Duodenal mucosa (tissue), 2 donors: ENCODE results near the gene INSYN1.

Experiments used
- H3K27ac ChIP-seq: one replicate; pipeline ENCODE4 v1.7.0; 2013; ENCODE audit warnings: low read depth, low read length
- H3K27me3 ChIP-seq, 2 donors: one replicate each; pipeline ENCODE4 v1.7.0; 2013; ENCODE audit warnings: low read length in 2 of 2, control low read depth in 1 of 2; ENCODE audit not compliant: insufficient read depth in 2 of 2, control insufficient read depth in 1 of 2
- H3K36me3 ChIP-seq, 2 donors: one replicate each; pipeline ENCODE4 v1.7.0; 2013; ENCODE audit warnings: low read length in 2 of 2, control low read depth in 1 of 2; ENCODE audit not compliant: insufficient read depth in 2 of 2, control insufficient read depth in 1 of 2
- H3K4me1 ChIP-seq, 2 donors: one replicate each; pipeline ENCODE4 v1.7.0; 2013; ENCODE audit warnings: low read length in 2 of 2, control low read depth in 1 of 2; ENCODE audit not compliant: insufficient read depth in 2 of 2, control insufficient read depth in 1 of 2
- H3K4me3 ChIP-seq, 2 donors: one replicate each; pipeline ENCODE4 v1.7.0; 2013; ENCODE audit warnings: low read length in 2 of 2, low read depth in 1 of 2
- H3K9ac ChIP-seq, 2 donors: one replicate each; pipeline ENCODE4 v1.7.0; 2013; ENCODE audit warnings: low read length in 2 of 2, low read depth in 1 of 2
- H3K9me3 ChIP-seq, 2 donors: one replicate each; pipeline ENCODE4 v1.7.0; 2013; ENCODE audit warnings: low read length in 2 of 2, control low read depth in 1 of 2; ENCODE audit not compliant: control insufficient read depth in 1 of 2

Gene INSYN1

GRCh38 chr15:73756947-73757513 lies 3.9 kb upstream of the INSYN1 start:
- Histone ChIP-seq H3K27ac (no peak overlapping the region), H3K36me3 (no peaks in the 10 kb centered on the region), H3K4me1 (no peaks in the 10 kb centered on the region), H3K9ac (no peak overlapping the region), H3K9me3 (no peaks in the 10 kb centered on the region), H3K27me3 (peaks cover 23 to 33% of the 10 kb centered on the region in 2 donors), H3K4me3 (no peak overlapping the region)

GRCh38 chr15:73756390-73756789 lies 3.2 kb upstream of the INSYN1 start:
- H3K9ac ChIP-seq = no peak overlapping the region
- no peaks in the 10 kb centered on the region for H3K4me1 ChIP-seq

GRCh38 chr15:73755946-73756345 lies 2.8 kb upstream of the INSYN1 start:
- no peak overlapping the region for H3K9ac ChIP-seq
- no peaks in the 10 kb centered on the region for H3K4me1 ChIP-seq
- no peak overlapping the region for H3K27ac ChIP-seq
- peaks cover 28 to 35% of the 10 kb centered on the region in 2 donors for H3K27me3 ChIP-seq
- no peaks in the 10 kb centered on the region for H3K9me3 ChIP-seq
- H3K36me3 ChIP-seq = no peaks in the 10 kb centered on the region
- H3K4me3 ChIP-seq = no peak overlapping the region

More at GRCh38 chr15:73756390-73756789, 3.2 kb upstream of the INSYN1 start:
- Histone ChIP-seq H3K27me3 (peaks cover 24 to 31% of the 10 kb centered on the region in 2 donors), H3K36me3 (no peaks in the 10 kb centered on the region), H3K27ac (no peak overlapping the region), H3K4me3 (no peak overlapping the region), H3K9me3 (no peaks in the 10 kb centered on the region)

- no peaks in the 10 kb centered on the region for H3K36me3 ChIP-seq
- H3K27ac ChIP-seq = no peak overlapping the region
- no peak overlapping the region for H3K9ac ChIP-seq
- H3K4me1 ChIP-seq = no peaks in the 10 kb centered on the region
- no peak overlapping the region for H3K4me3 ChIP-seq
- peaks cover 28 to 35% of the 10 kb centered on the region in 2 donors for H3K27me3 ChIP-seq
- no peaks in the 10 kb centered on the region for H3K9me3 ChIP-seq
These were observed 2.3 kb upstream of the INSYN1 start for GRCh38 chr15:73755481-73755880.

- no peak overlapping the region for H3K4me3 ChIP-seq
- no peaks in the 10 kb centered on the region for H3K9me3 ChIP-seq
- H3K27ac ChIP-seq = no peak overlapping the region
- H3K9ac ChIP-seq = no peak overlapping the region
- peaks cover 23 to 35% of the 10 kb centered on the region in 2 donors for H3K27me3 ChIP-seq
- H3K4me1 ChIP-seq = no peaks in the 10 kb centered on the region
- H3K36me3 ChIP-seq = no peaks in the 10 kb centered on the region
These were observed 1.3 kb upstream of the INSYN1 start for GRCh38 chr15:73754461-73754860.

- Histone ChIP-seq H3K27me3 (peaks cover 21 to 30% of the 10 kb centered on the region in 2 donors), H3K4me1 (no peaks in the 10 kb centered on the region), H3K4me3 (no peak overlapping the region), H3K9me3 (no peaks in the 10 kb centered on the region), H3K27ac (no peak overlapping the region), H3K9ac (no peak overlapping the region), H3K36me3 (no peaks in the 10 kb centered on the region)
These were observed 351 bp downstream of the INSYN1 start for GRCh38 chr15:73752806-73753193.

- H3K4me3 ChIP-seq = peak overlapping the region in 1 of 2 donors; percentile 28
- H3K27ac ChIP-seq = no peak overlapping the region
- no peaks in the 10 kb centered on the region for H3K4me1 ChIP-seq
- no peaks in the 10 kb centered on the region for H3K9me3 ChIP-seq
- H3K27me3 ChIP-seq = peaks cover 20 to 26% of the 10 kb centered on the region in 2 donors
- no peak overlapping the region for H3K9ac ChIP-seq
- H3K36me3 ChIP-seq = no peaks in the 10 kb centered on the region
These were observed 999 bp downstream of the INSYN1 start for GRCh38 chr15:73751899-73752805.

GRCh38 chr15:73751511-73751898 lies 1.6 kb downstream of the INSYN1 start:
- Histone ChIP-seq H3K9ac (no peak overlapping the region), H3K27ac (no peak overlapping the region), H3K27me3 (peaks cover 20% of the 10 kb centered on the region in 2 donors), H3K36me3 (no peaks in the 10 kb centered on the region), H3K4me3 (no peak overlapping the region), H3K9me3 (no peaks in the 10 kb centered on the region), H3K4me1 (no peaks in the 10 kb centered on the region)

GRCh38 chr15:73750951-73751350 lies 2.2 kb downstream of the INSYN1 start:
- no peak overlapping the region for H3K9ac ChIP-seq
- peaks cover 20% of the 10 kb centered on the region in 2 donors for H3K27me3 ChIP-seq
- no peak overlapping the region for H3K4me3 ChIP-seq

GRCh38 chr15:73750438-73750837 lies 2.7 kb downstream of the INSYN1 start:
- no peak overlapping the region for H3K4me3 ChIP-seq
- no peaks in the 10 kb centered on the region for H3K9me3 ChIP-seq
- H3K36me3 ChIP-seq = no peaks in the 10 kb centered on the region
- H3K27me3 ChIP-seq = peaks cover 20% of the 10 kb centered on the region in 2 donors
- no peaks in the 10 kb centered on the region for H3K4me1 ChIP-seq
- H3K27ac ChIP-seq = no peak overlapping the region
- no peak overlapping the region for H3K9ac ChIP-seq

More at GRCh38 chr15:73750951-73751350, 2.2 kb downstream of the INSYN1 start:
- no peaks in the 10 kb centered on the region for H3K36me3 ChIP-seq
- H3K9me3 ChIP-seq = no peaks in the 10 kb centered on the region
- no peak overlapping the region for H3K27ac ChIP-seq
- no peaks in the 10 kb centered on the region for H3K4me1 ChIP-seq
